Stimulated activated CD8-positive, alpha-beta memory T cell treated with anti-CD3 and anti-CD28 coated beads, Interleukin-15, amount 100 ng/mL, for 24 hours (primary cell): ENCODE data around the gene CELA2A.
A peak's percentile ranks its signal among the peaks of the same experiment; 100 is the strongest.

ENCODE experiments used
- DNase-seq: peaks from one replicate; pipeline ENCODE4 v3.0.0-alpha.2; 2020; ENCODE audit warnings: low read depth

Gene CELA2A

GRCh38 chr1:15456313-15456954 lies at the start of gene CELA2A:
TSS of gene CELA2A (plus strand) at chr1:15456732. CDS start at chr1:15456754, 22 bp downstream.
- no peak for DNase-seq

GRCh38 chr1:15407580-15407979 lies 49.0 kb upstream of the CELA2A start:
- no peak for DNase-seq

- DNase-seq = no peak
Measured at GRCh38 chr1:15408890-15409387, 47.6 kb upstream of the CELA2A start.

GRCh38 chr1:15409388-15410222 lies 46.9 kb upstream of the CELA2A start, which contains the start of gene EFHD2:
TSS of gene EFHD2 (plus strand) at chr1:15409888. CDS start at chr1:15409972, 84 bp downstream.
- peak; percentile 55 for DNase-seq

GRCh38 chr1:15410223-15410883 lies 46.2 kb upstream of the CELA2A start:
- DNase-seq = no peak

- DNase-seq = no peak
Measured at GRCh38 chr1:15410884-15411245, 45.7 kb upstream of the CELA2A start.

- no peak for DNase-seq
Measured at GRCh38 chr1:15411593-15412137, 44.9 kb upstream of the CELA2A start.

- DNase-seq = no peak
Measured at GRCh38 chr1:15412175-15412800, 44.2 kb upstream of the CELA2A start.

- DNase-seq = no peak
Measured at GRCh38 chr1:15412843-15413242, 43.7 kb upstream of the CELA2A start.

GRCh38 chr1:15413563-15414444 lies 42.7 kb upstream of the CELA2A start:
- DNase-seq = no peak

- no peak for DNase-seq
Measured at GRCh38 chr1:15414445-15414983, 42.0 kb upstream of the CELA2A start.

GRCh38 chr1:15417059-15417934 lies 39.2 kb upstream of the CELA2A start:
- no peak for DNase-seq

- DNase-seq = no peak
Measured at GRCh38 chr1:15418806-15419515, 37.6 kb upstream of the CELA2A start.

GRCh38 chr1:15420853-15421465 lies 35.6 kb upstream of the CELA2A start:
- DNase-seq = no peak

- DNase-seq = no peak
Measured at GRCh38 chr1:15422871-15423270, 33.7 kb upstream of the CELA2A start.

- DNase-seq = no peak
Measured at GRCh38 chr1:15423355-15424077, 33.0 kb upstream of the CELA2A start.

- no peak for DNase-seq
Measured at GRCh38 chr1:15424146-15424667, 32.3 kb upstream of the CELA2A start.

- DNase-seq = no peak
Measured at GRCh38 chr1:15424981-15425380, 31.6 kb upstream of the CELA2A start.
